ENCODE results near the gene PRKCE.
A peak's percentile ranks its signal among the peaks of the same experiment; 100 is the strongest.

The PRKCE gene

GRCh38 chr2:46032996-46033395 is 381.5 kb downstream of the PRKCE start:
- DNase-seq: no peak

GRCh38 chr2:46034535-46034934 is 383.1 kb downstream of the PRKCE start:
- no peak for DNase-seq

GRCh38 chr2:46036929-46037328 is 385.5 kb downstream of the PRKCE start:
- no peak for DNase-seq

- DNase-seq: no peak
Observed at GRCh38 chr2:46039543-46040303, 388.2 kb downstream of the PRKCE start.

GRCh38 chr2:46040563-46041155 is 389.2 kb downstream of the PRKCE start:
- no peak for DNase-seq

- no peak for DNase-seq
Observed at GRCh38 chr2:46041434-46041833, 390.0 kb downstream of the PRKCE start.

GRCh38 chr2:46042207-46042637 is 390.7 kb downstream of the PRKCE start:
- DNase-seq: no peak

GRCh38 chr2:46042711-46043110 is 391.2 kb downstream of the PRKCE start:
- DNase-seq: no peak

GRCh38 chr2:46045888-46046287 is 394.4 kb downstream of the PRKCE start:
- DNase-seq: no peak

GRCh38 chr2:46047290-46047689 is 395.8 kb downstream of the PRKCE start:
- no peak for DNase-seq

- no peak for DNase-seq
Observed at GRCh38 chr2:46048693-46049092, 397.2 kb downstream of the PRKCE start.

GRCh38 chr2:46050027-46050426 is 398.6 kb downstream of the PRKCE start:
- no peak for DNase-seq

- no peak for DNase-seq
Observed at GRCh38 chr2:46050489-46050888, 399.0 kb downstream of the PRKCE start.

- no peak for DNase-seq
Observed at GRCh38 chr2:46051085-46051484, 399.6 kb downstream of the PRKCE start.

GRCh38 chr2:46053564-46053963 is 402.1 kb downstream of the PRKCE start:
- no peak for DNase-seq

GRCh38 chr2:46056541-46056940 is 405.1 kb downstream of the PRKCE start:
- DNase-seq: no peak

- no peak for DNase-seq
Observed at GRCh38 chr2:46058140-46058539, 406.7 kb downstream of the PRKCE start.

- peak; percentile 48 for DNase-seq
Observed at GRCh38 chr2:46062637-46063412, 411.4 kb downstream of the PRKCE start.

GRCh38 chr2:46064396-46064795 is 412.9 kb downstream of the PRKCE start:
- no peak for DNase-seq

GRCh38 chr2:46065152-46065551 is 413.7 kb downstream of the PRKCE start:
- DNase-seq: no peak

GRCh38 chr2:46066116-46066515 is 414.6 kb downstream of the PRKCE start:
- no peak for DNase-seq

- no peak for DNase-seq
Observed at GRCh38 chr2:46066601-46067000, 415.1 kb downstream of the PRKCE start.

GRCh38 chr2:46067062-46067461 is 415.6 kb downstream of the PRKCE start:
- DNase-seq: no peak

All from kidney glomerular epithelial cell (primary cell).